Neuronal stem cell (in vitro differentiated cells): ENCODE results near the gene DESI1.

Experiments
- DNase-seq: peaks from one replicate; pipeline ENCODE4 v3.0.0-alpha.2; 2013; ENCODE audit warnings: low spot score
- H2AFZ ChIP-seq: one replicate; pipeline ENCODE4 v1.6.1; 2013; ENCODE audit warnings: mild to moderate bottlenecking, low read length, inconsistent platforms
- H2AK5ac ChIP-seq: 2 replicates; pipeline ENCODE4 v1.6.1; 2013; ENCODE audit warnings: low read depth, mild to moderate bottlenecking, inconsistent platforms, low read length, moderate library complexity, mixed read lengths
- H2BK120ac ChIP-seq: 2 replicates; pipeline ENCODE4 v1.6.1; 2013; ENCODE audit warnings: low read depth, mild to moderate bottlenecking, inconsistent platforms, low read length, moderate library complexity, mixed read lengths
- H2BK12ac ChIP-seq: one replicate; pipeline ENCODE4 v1.6.1; 2013; ENCODE audit warnings: low read length, inconsistent platforms
- H2BK15ac ChIP-seq: 2 replicates; pipeline ENCODE4 v1.6.1; 2013; ENCODE audit warnings: mild to moderate bottlenecking, low read length, inconsistent platforms, mixed read lengths
- H2BK5ac ChIP-seq: one replicate; pipeline ENCODE4 v1.6.1; 2013; ENCODE audit warnings: inconsistent platforms, mild to moderate bottlenecking, low read length, moderate library complexity
- H3K14ac ChIP-seq: one replicate; pipeline ENCODE4 v1.6.1; 2013; ENCODE audit warnings: low read length, inconsistent platforms
- H3K18ac ChIP-seq: 2 replicates; pipeline ENCODE4 v1.6.1; 2013; ENCODE audit warnings: low read length, inconsistent platforms
- H3K23ac ChIP-seq: 2 replicates; pipeline ENCODE4 v1.6.1; 2013; ENCODE audit warnings: low read depth, mild to moderate bottlenecking, mixed read lengths, low read length, inconsistent platforms; ENCODE audit not compliant: poor library complexity
- H3K27ac ChIP-seq: replicated peaks from 3 replicates; pipeline ENCODE4 v1.5.1; 2013; ENCODE audit warnings: low read length, inconsistent platforms
- H3K27me3 ChIP-seq, 3 experiments: 2 replicates each; pipeline ENCODE4 v1.6.1; 2013; ENCODE audit warnings: low read length in 3 of 3, mild to moderate bottlenecking in 2 of 3, inconsistent platforms in 1 of 3, low read depth in 1 of 3, mixed read lengths in 1 of 3, moderate library complexity in 1 of 3; ENCODE audit not compliant: control insufficient read depth in 3 of 3, insufficient read depth in 3 of 3
- H3K36me3 ChIP-seq, 2 donors: replicated peaks in 1 of 2; 2 replicates each; pipeline ENCODE4 v1.6.1; 2013; ENCODE audit warnings: low read length in 2 of 2; ENCODE audit not compliant: control insufficient read depth in 2 of 2, insufficient read depth in 2 of 2
- H3K4ac ChIP-seq: 2 replicates; pipeline ENCODE4 v1.6.1; 2013; ENCODE audit warnings: inconsistent platforms, mild to moderate bottlenecking, low read length, moderate library complexity
- H3K4me1 ChIP-seq, 2 donors: 1 replicate in 1 of 2; 2 replicates in 1 of 2; pipeline ENCODE4 v1.6.1; 2013; ENCODE audit warnings: low read length in 2 of 2, low read depth in 1 of 2; ENCODE audit not compliant: control insufficient read depth in 2 of 2, insufficient read depth in 1 of 2
- H3K4me2 ChIP-seq: one replicate; pipeline ENCODE4 v1.6.1; 2013; ENCODE audit warnings: mild to moderate bottlenecking, low read length, inconsistent platforms; ENCODE audit not compliant: insufficient read depth, poor library complexity, severe bottlenecking
- H3K4me3 ChIP-seq, 2 donors: 2 replicates each; pipeline ENCODE4 v1.5.1; 2013; ENCODE audit warnings: low read length in 2 of 2, mild to moderate bottlenecking in 2 of 2, inconsistent platforms in 1 of 2, moderate library complexity in 1 of 2
- H3K79me1 ChIP-seq: one replicate; pipeline ENCODE4 v1.6.1; 2013; ENCODE audit warnings: low read depth, mild to moderate bottlenecking, inconsistent platforms, low read length, moderate library complexity
- H3K9ac ChIP-seq: one replicate; pipeline ENCODE4 v1.6.1; 2013; ENCODE audit warnings: mild to moderate bottlenecking, low read depth, low read length, inconsistent platforms; ENCODE audit not compliant: poor library complexity
- H3K9me3 ChIP-seq, 2 donors: replicated peaks in 1 of 2; 2 replicates each; pipeline versions ENCODE3 to v1.6.1; 2013; ENCODE audit warnings: low read length in 2 of 2, mild to moderate bottlenecking in 2 of 2, inconsistent platforms in 1 of 2, low read depth in 1 of 2, mixed read lengths in 1 of 2, moderate library complexity in 1 of 2; ENCODE audit not compliant: control insufficient read depth in 2 of 2, insufficient read depth in 1 of 2
- H4K8ac ChIP-seq: one replicate; pipeline ENCODE4 v1.6.1; 2013; ENCODE audit warnings: low read depth, mild to moderate bottlenecking, inconsistent platforms, low read length, moderate library complexity
- H4K91ac ChIP-seq: one replicate; pipeline ENCODE4 v1.6.1; 2013; ENCODE audit warnings: low read length, low read depth, mild to moderate bottlenecking, inconsistent platforms; ENCODE audit not compliant: poor library complexity
- WGBS, 2 donors: extraction: QIAGEN DNeasy Blood & Tissue Kit; methylation state at CpG; one replicate each; pipeline ENCODE4 v1.1.7; 2013; ENCODE audit warnings: missing lambda C conversion rate in 2 of 2, mixed read lengths in 1 of 2; ENCODE audit not compliant: insufficient read length in 2 of 2, insufficient replicate concordance in 1 of 2; ENCODE audit errors: extremely low coverage in 2 of 2; 5-methylcytosine and 5-hydroxymethylcytosine counted together

The DESI1 gene

DNA sequence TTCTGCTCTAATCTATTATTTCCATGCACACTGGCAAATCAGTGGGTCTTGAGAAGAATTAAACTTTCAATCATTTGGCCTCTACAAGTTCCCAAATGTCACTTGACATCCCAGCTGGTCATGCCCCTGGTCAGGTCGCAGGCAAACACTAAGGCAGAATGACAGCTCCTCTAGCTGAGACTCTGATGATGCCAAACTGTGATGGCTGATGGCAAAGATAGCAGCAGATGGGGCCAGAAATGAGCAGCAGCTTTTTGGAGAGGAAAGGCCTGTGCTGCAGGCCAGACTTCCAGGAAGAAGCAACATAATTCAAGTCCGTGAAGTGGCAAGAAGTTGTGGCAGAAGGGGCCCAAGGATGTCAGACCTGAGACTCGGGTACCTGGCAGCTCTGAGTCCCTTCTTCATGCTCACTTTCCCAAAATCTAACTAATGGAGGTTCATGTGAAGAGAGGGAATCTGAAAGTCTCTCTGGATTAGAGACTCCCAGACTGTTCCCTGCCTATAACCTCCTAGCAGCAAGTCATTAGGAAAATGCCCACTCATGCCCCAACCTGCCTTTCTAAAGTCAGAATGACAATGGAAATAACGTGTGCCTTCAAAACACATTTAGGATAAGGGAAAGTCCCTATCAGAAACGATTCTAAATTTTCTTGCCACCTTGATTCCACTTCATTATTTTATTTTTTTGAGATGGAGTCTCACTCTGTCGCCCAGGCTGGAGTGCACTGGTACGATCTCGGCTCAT lies 21.8 kb downstream of the DESI1 start:
- Histone ChIP-seq H3K4me3 (no peak overlapping the region), H3K14ac (no peak overlapping the region), H2BK12ac (no peak overlapping the region), H2AFZ (no peak overlapping the region), H2BK5ac (no peak overlapping the region), H3K23ac (no peak overlapping the region), H3K4me1 (peaks cover 0 to 7% of the 10 kb centered on the region in 2 donors), H3K4me2 (no peak overlapping the region), H3K9me3 (peaks cover 0 to 3% of the 10 kb centered on the region in 2 donors), H4K91ac (no peak overlapping the region), H2BK15ac (no peak overlapping the region), H3K79me1 (peaks cover 2% of the 10 kb centered on the region), H2AK5ac (no peak overlapping the region), H3K18ac (no peak overlapping the region), H3K27ac (no peak overlapping the region), H3K27me3 (no peaks in the 10 kb centered on the region), H2BK120ac (no peak overlapping the region), H3K4ac (no peak overlapping the region), H3K9ac (no peak overlapping the region), H4K8ac (no peak overlapping the region), H3K36me3 (peaks cover 17 to 40% of the 10 kb centered on the region in 2 donors)
- WGBS, 2 donors: no CpG with 5 or more reads among the region's 8 CpGs
- no peak for DNase-seq

DNA sequence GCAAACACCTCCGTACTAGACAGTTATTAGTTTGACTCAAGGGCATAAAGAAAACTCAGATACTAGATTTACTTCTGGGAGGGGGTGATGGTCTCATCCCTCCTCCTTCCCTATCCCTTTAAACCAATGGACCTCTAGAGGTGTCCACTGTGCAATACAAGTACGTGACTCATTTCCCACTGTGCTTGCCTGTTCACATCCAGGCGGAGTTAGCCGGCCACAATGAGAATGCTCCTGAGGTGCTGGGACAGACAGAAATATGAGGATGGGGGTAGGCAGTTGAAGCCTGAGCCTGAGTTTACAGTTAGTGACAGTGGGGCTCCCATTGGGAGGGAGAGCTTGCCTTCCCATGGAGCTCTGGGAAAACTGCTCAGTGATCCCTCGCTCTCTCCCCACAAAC lies 22.8 kb downstream of the DESI1 start:
- no peak overlapping the region for H2BK12ac ChIP-seq
- no peak overlapping the region for H3K23ac ChIP-seq
- no peak overlapping the region for H2BK5ac ChIP-seq
- WGBS, 2 donors: no CpG with 5 or more reads among the region's 5 CpGs
- H4K8ac ChIP-seq: no peak overlapping the region
- H3K9me3 ChIP-seq: peaks cover 0 to 3% of the 10 kb centered on the region in 2 donors
- no peak overlapping the region for H3K4ac ChIP-seq
- H3K18ac ChIP-seq: no peak overlapping the region
- no peak overlapping the region for H2BK120ac ChIP-seq
- H4K91ac ChIP-seq: no peak overlapping the region
- H3K14ac ChIP-seq: no peak overlapping the region
- peaks cover 17 to 31% of the 10 kb centered on the region in 2 donors for H3K36me3 ChIP-seq
- no peak overlapping the region for H3K4me2 ChIP-seq
- H3K4me1 ChIP-seq: peaks cover 0 to 7% of the 10 kb centered on the region in 2 donors
- H3K4me3 ChIP-seq: no peak overlapping the region
- no peak overlapping the region for H2AK5ac ChIP-seq
- no peak for DNase-seq
- no peak overlapping the region for H3K27ac ChIP-seq
- no peak overlapping the region for H2BK15ac ChIP-seq
- no peak overlapping the region for H3K9ac ChIP-seq
- H3K79me1 ChIP-seq: peaks cover 2% of the 10 kb centered on the region
- H3K27me3 ChIP-seq: no peaks in the 10 kb centered on the region
- H2AFZ ChIP-seq: no peak overlapping the region

DNA sequence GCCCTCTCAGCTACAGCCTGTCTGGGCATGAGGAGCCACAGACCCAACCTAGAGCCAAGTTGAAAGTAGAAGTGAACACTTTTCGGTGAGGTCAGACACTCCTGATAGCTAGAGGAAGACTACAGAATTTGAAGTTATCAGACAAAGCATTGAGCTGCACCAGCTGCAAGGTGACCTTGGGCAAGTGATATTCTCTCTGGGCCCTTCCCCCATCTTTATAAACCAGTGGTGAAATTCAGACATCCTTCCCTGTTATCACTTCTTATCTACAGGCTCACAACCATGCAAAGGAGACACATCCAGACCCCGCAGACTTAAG lies 23.2 kb downstream of the DESI1 start:
- peaks cover 0 to 3% of the 10 kb centered on the region in 2 donors for H3K9me3 ChIP-seq
- no peak for DNase-seq
- H2BK5ac ChIP-seq: no peak overlapping the region
- no peaks in the 10 kb centered on the region for H3K79me1 ChIP-seq
- peak overlapping the region; percentile 4 for H3K23ac ChIP-seq
- H2BK12ac ChIP-seq: no peak overlapping the region
- no peak overlapping the region for H2BK120ac ChIP-seq
- H4K8ac ChIP-seq: no peak overlapping the region
- H4K91ac ChIP-seq: peak overlapping the region; percentile 56
- no peak overlapping the region for H3K27ac ChIP-seq
- peaks cover 12 to 26% of the 10 kb centered on the region in 2 donors for H3K36me3 ChIP-seq
- WGBS, 2 donors: no CpG with 5 or more reads among the region's 2 CpGs
- no peaks in the 10 kb centered on the region for H3K27me3 ChIP-seq
- peaks cover 0 to 7% of the 10 kb centered on the region in 2 donors for H3K4me1 ChIP-seq
- H2AFZ ChIP-seq: no peak overlapping the region
- no peak overlapping the region for H3K4me3 ChIP-seq
- no peak overlapping the region for H2BK15ac ChIP-seq
- H3K18ac ChIP-seq: no peak overlapping the region
- H3K4me2 ChIP-seq: no peak overlapping the region
- no peak overlapping the region for H3K14ac ChIP-seq
- H3K4ac ChIP-seq: no peak overlapping the region
- H3K9ac ChIP-seq: no peak overlapping the region
- peak overlapping the region; percentile 24 for H2AK5ac ChIP-seq

DNA sequence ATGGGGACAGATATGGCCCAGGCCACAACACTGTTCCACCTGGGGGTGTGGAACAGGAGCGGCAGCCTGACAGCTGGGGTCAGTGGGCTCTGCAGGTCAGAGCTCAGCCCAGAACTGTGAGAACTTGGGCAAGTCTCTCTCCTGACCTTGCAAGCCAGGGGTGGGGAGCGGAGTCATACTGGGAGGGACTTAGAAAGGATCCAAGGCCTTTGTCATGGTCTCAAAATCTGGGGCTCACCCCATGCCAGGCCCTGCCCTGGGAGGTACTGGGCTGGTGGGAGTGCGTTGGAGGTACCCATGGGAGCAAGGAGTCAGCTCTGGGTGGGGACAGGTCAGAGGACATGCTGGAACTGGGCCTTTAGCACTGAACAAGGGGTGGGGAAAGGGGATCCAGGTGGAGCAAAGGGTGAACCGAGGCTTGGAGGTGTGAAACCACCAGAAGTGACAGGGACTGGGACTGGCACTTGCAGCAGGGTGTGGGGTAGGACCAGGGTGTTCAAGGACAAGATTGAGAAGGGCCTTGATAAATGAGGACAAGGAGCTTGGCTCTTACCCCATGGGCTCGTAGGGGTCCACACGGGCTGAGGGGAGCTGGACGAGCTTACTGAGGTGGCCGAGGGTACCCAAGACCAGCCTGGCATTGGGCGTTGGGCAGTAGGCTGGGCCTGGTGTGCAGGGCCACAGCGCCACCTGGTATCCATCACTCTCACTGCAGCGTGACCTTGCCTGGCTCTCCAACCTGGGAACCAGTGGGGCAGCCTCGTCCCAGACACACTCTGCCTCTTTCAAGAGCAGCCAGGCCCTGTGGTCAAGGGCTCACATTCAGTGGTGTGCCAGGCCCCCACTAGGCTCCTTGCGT lies 23.8 kb downstream of the DESI1 start:
- Histone ChIP-seq H3K79me1 (no peaks in the 10 kb centered on the region), H2BK5ac (no peak overlapping the region), H2BK120ac (no peak overlapping the region), H3K14ac (no peak overlapping the region), H3K4me3 (peak overlapping the region in 1 of 2 donors; percentile 53), H3K18ac (no peak overlapping the region), H2BK12ac (no peak overlapping the region), H3K4ac (no peak overlapping the region), H2AK5ac (peak overlapping the region; percentile 24), H4K91ac (peak overlapping the region; percentile 56), H3K23ac (peak overlapping the region; percentile 4), H2AFZ (no peak overlapping the region), H3K9me3 (peaks cover 0 to 3% of the 10 kb centered on the region in 2 donors), H3K36me3 (peaks cover 7 to 20% of the 10 kb centered on the region in 2 donors), H4K8ac (no peak overlapping the region), H3K27ac (no peak overlapping the region), H3K4me2 (no peak overlapping the region), H3K4me1 (peaks cover 0 to 7% of the 10 kb centered on the region in 2 donors), H2BK15ac (no peak overlapping the region), H3K27me3 (no peaks in the 10 kb centered on the region), H3K9ac (no peak overlapping the region)
- peak; percentile 29 for DNase-seq
- WGBS, 2 donors: no CpG with 5 or more reads among the region's 13 CpGs
